Measurements from ENCODE around the gene ENTPD3. TPM values are rescaled to one million over a fixed set of nuclear protein-coding genes. Genes with fewer than 3 reads are reported as not detected.

Gene ENTPD3
- total RNA-seq, 2 experiments from 2014 or later = not detected

DNA sequence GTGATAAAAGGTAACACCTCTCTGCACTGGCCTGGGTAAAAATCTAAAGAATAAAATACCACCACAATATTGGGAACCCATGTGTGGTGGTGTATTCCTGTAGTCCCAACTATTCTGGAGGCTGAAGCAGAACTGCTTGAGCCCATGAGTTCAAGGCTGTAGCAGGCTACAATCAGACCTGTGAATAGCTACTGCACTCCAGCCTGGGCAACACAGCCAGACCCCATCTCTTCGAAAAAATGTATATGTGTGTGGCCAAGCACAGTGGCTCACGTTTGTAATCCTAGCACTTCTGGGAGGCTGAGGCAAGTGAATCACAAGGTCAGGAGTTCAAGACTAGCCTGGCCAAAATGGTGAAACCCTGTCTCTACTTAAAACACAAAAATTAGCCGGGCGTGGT is 68.3 kb downstream of the ENTPD3 start:
- Histone ChIP-seq H3K4me2 (ENCODE audit: low read length) (no peak overlapping the region), H3K9me3 (ENCODE audit: low read length) (no peaks in the 10 kb centered on the region), H3K79me2 (ENCODE audit: insufficient read depth, low read depth, low read length) (peaks cover 39% of the 10 kb centered on the region), H3K4me1 (ENCODE audit: insufficient read depth, low read length, poor library complexity, severe bottlenecking) (peaks cover 47% of the 10 kb centered on the region), H3K36me3 (ENCODE audit: insufficient read depth, low read length) (peaks cover 30% of the 10 kb centered on the region), H3K27ac (ENCODE audit: low read depth, low read length, poor library complexity, severe bottlenecking) (no peak overlapping the region), H3K4me3 (ENCODE audit: low read depth, low read length, poor library complexity, severe bottlenecking) (no peak overlapping the region), H4K20me1 (ENCODE audit: insufficient read depth, low read length) (peaks cover 23% of the 10 kb centered on the region), H2AFZ (ENCODE audit: low read length) (no peak overlapping the region), H3K9me2 (ENCODE audit: insufficient read depth, low read length) (no peaks in the 10 kb centered on the region)
- POLR2A ChIA-PET = interaction anchor here (1.0 to 1.1 kb wide), 2 partner anchors 10 to 69 kb away, joined by 3 read pairs; no protein-coding TSS in a partner anchor
- intact Hi-C loops (cut with micrococcal nuclease; ENCODE audit: unreplicated experiment) = loop anchor here (5.0 to 10.0 kb wide), 2 partner anchors 262 to 1509 kb away; partner anchors contain the start of gene ULK4
- TF ChIP-seq EZH2phosphoT487 (IDR thresholded peaks at IDR 0.05; ENCODE audit: borderline replicate concordance, low read depth, low read length) (no peak), CTCF (conservative IDR thresholded peaks at IDR 0.05; ENCODE audit: low read length) (no peak)
- BruUV-seq (replicated peaks) = no TSS peak
- CTCF ChIA-PET (ENCODE audit: unreplicated experiment) = no interaction called here
- DNase-seq (ENCODE audit: low spot score) = no peak

- H3K4me3 ChIP-seq (ENCODE audit: low read depth, low read length, poor library complexity, severe bottlenecking) = peak overlapping the region; percentile 98
- DNase-seq (ENCODE audit: low spot score) = no peak
- peak overlapping the region; percentile 80 for H3K4me2 ChIP-seq (ENCODE audit: low read length)
- peaks cover 46% of the 10 kb centered on the region for H3K79me2 ChIP-seq (ENCODE audit: insufficient read depth, low read depth, low read length)
- POLR2A ChIA-PET = interaction anchor here (1.6 kb wide), 1 partner anchor 148 kb away, joined by 6 read pairs; no protein-coding TSS in a partner anchor
- H3K4me1 ChIP-seq (ENCODE audit: insufficient read depth, low read length, poor library complexity, severe bottlenecking) = peaks cover 49% of the 10 kb centered on the region
- intact Hi-C loops (cut with micrococcal nuclease; ENCODE audit: unreplicated experiment) = loop anchor here (2.0 to 10.0 kb wide), 3 partner anchors 261 to 1508 kb away; partner anchors contain the start of genes CTNNB1 and ULK4
- CTCF ChIA-PET (ENCODE audit: unreplicated experiment) = no interaction called here
- TF ChIP-seq CTCF (conservative IDR thresholded peaks at IDR 0.05; ENCODE audit: low read length) (no peak), EZH2phosphoT487 (IDR thresholded peaks at IDR 0.05; ENCODE audit: borderline replicate concordance, low read depth, low read length) (no peak)
- TSS peak; percentile 99 for BruUV-seq (replicated peaks)
- H3K36me3 ChIP-seq (ENCODE audit: insufficient read depth, low read length) = peaks cover 41% of the 10 kb centered on the region
- peak overlapping the region; percentile 80 for H3K27ac ChIP-seq (ENCODE audit: low read depth, low read length, poor library complexity, severe bottlenecking)
- H4K20me1 ChIP-seq (ENCODE audit: insufficient read depth, low read length) = peaks cover 23% of the 10 kb centered on the region
- no peaks in the 10 kb centered on the region for H3K9me2 ChIP-seq (ENCODE audit: insufficient read depth, low read length)
- H2AFZ ChIP-seq (ENCODE audit: low read length) = peak overlapping the region; percentile 82; the same call in 1 of the 2 replicates
- no peaks in the 10 kb centered on the region for H3K9me3 ChIP-seq (ENCODE audit: low read length)
Observed at GRCh38 chr3:40456279-40456939, 69.4 kb downstream of the ENTPD3 start.

Data from OCI-LY7 (cell line).